ENCODE data around the gene EYA2. TPM values are rescaled to one million over a fixed set of nuclear protein-coding genes. Genes with fewer than 3 reads are reported as not detected.

The EYA2 gene
- total and polyA plus RNA-seq, 2 donors (not counting 1 experiment from before 2014, with no cell fraction given): 1.1 to 2.8 TPM

DNA sequence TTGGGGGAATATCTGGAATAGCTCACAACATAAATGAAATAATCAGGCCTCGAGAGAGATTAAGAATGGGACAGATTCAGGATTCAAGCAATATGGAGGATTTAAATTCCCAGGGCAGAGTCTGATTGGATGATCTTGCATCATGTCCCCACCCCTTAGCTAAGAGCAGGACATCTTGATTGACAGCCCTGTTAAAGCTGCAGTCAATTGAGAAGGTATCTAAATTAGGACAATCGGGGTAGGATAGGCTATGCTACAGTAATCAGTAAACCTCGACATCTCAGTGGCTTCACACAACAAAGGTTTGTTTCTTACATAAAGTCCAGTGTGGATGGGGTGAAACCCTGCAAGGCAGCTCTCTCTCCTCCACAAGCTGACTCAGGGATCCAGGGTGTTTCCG lies 109.5 kb downstream of the EYA2 start:
- H3K4me2 ChIP-seq (replicated peaks; ENCODE audit: low read depth, low read length, poor library complexity, severe bottlenecking): no peak overlapping the region
- no peak overlapping the region for H3K27ac Mint-ChIP-seq
- TF ChIP-seq, protein P1, sequence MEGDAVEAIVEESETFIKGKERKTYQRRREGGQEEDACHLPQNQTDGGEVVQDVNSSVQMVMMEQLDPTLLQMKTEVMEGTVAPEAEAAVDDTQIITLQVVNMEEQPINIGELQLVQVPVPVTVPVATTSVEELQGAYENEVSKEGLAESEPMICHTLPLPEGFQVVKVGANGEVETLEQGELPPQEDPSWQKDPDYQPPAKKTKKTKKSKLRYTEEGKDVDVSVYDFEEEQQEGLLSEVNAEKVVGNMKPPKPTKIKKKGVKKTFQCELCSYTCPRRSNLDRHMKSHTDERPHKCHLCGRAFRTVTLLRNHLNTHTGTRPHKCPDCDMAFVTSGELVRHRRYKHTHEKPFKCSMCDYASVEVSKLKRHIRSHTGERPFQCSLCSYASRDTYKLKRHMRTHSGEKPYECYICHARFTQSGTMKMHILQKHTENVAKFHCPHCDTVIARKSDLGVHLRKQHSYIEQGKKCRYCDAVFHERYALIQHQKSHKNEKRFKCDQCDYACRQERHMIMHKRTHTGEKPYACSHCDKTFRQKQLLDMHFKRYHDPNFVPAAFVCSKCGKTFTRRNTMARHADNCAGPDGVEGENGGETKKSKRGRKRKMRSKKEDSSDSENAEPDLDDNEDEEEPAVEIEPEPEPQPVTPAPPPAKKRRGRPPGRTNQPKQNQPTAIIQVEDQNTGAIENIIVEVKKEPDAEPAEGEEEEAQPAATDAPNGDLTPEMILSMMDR (IDR thresholded peaks at IDR 0.05): no peak
- no peak for TF ChIP-seq EZH2 (IDR thresholded peaks at IDR 0.05; ENCODE audit: borderline replicate concordance, insufficient read depth, low read depth, low read length, poor library complexity, severe bottlenecking)
- H3K27me3 ChIP-seq (replicated peaks in 1 of 4; ENCODE audit: control extremely low read depth in 1 of 4, control insufficient read depth in 3 of 4, insufficient read depth in 4 of 4, low read length in 3 of 4): peaks cover 0 to 3% (median 1%) of the 10 kb centered on the region in 4 experiments
- no peak for ATAC-seq (ENCODE audit: low read depth)
- no peaks in the 10 kb centered on the region for H3K4me1 ChIP-seq (ENCODE audit: control insufficient read depth in 2 of 2, insufficient read depth in 2 of 2, low read length in 2 of 2)
- no peak for DNase-seq
- no peak overlapping the region for H3K27ac ChIP-seq (ENCODE audit: low read length in 2 of 2)
- ChIA-PET CTCF (no interaction called here), POLR2A (no interaction called here)
- H3K4me3 ChIP-seq (ENCODE audit: control extremely low read depth in 1 of 5, extremely low read depth in 1 of 5, insufficient read depth in 1 of 5, low read depth in 2 of 5, low read length in 4 of 5): no peak overlapping the region
- intact Hi-C loops (cut with micrococcal nuclease): no loop called here
- H2AFZ ChIP-seq (ENCODE audit: insufficient read depth, low read depth, low read length, poor library complexity, severe bottlenecking): no peak overlapping the region
- no peak overlapping the region for H3K4me3 Mint-ChIP-seq
- H3K27me3 Mint-ChIP-seq: peaks cover 36% of the 10 kb centered on the region
- no peaks in the 10 kb centered on the region for H4K20me1 ChIP-seq (ENCODE audit: control insufficient read depth, insufficient read depth, low read length, poor library complexity, severe bottlenecking)
- peaks cover 0 to 11% (median 0%) of the 10 kb centered on the region in 3 donors for H3K9me3 ChIP-seq (ENCODE audit: control extremely low read depth in 1 of 3, control insufficient read depth in 2 of 3, insufficient read depth in 1 of 3, low read length in 2 of 3)
- no peaks in the 10 kb centered on the region for H3K79me2 ChIP-seq (ENCODE audit: control insufficient read depth, insufficient read depth, low read length)
- H3K36me3 ChIP-seq (replicated peaks in 1 of 2; ENCODE audit: control extremely low read depth in 1 of 2, control insufficient read depth in 1 of 2, extremely low read depth in 1 of 2, insufficient read depth in 2 of 2, low read length in 1 of 2): no peaks in the 10 kb centered on the region
- 83% methylated on average over 1 of the region's 4 CpGs for WGBS (ENCODE audit: insufficient coverage)
- peaks cover 7% of the 10 kb centered on the region for H3K9me3 Mint-ChIP-seq (ENCODE audit: insufficient read depth)
- H3K9ac ChIP-seq (ENCODE audit: low read length): no peak overlapping the region
- no peaks in the 10 kb centered on the region for H3K4me1 Mint-ChIP-seq

DNA sequence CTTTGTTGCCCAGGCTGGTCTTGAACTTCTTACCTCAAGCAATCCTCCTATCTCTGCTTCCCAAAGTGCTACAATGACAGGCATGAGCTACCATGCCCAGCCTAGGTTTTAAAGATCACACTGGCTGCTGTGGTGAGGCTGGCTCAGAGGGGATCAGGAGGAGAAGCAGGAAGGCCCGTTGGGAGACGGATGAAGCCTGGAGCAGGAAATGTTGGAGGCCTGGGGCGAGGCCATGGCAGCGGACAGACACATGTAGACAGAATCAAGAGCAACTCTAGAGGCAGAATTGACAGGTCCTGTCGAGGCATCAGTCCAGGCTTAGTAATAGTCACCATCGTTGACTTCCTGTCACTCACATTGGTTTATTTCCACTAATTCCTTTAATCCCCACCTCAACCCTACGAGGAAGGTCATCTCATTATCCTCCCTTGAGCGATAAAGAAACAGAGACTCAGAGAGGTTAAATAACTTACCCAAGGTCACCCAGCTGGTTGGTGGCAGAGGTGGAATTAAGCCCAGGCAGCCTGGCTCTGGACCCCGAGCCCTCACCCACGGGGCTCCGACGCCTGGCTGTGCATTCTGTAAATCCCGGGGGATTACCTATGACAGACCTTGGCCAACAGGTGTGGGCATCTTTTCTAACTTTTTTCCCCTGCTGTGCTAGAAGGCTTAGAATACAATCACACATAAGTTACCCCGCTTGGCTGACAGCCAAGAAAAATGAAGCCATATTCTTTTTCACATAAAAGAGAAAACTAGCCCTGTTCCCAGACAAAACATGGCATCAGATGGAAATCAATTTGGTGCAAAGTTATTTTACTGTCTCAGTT lies 113.4 kb downstream of the EYA2 start:
- Histone ChIP-seq H3K9ac (ENCODE audit: low read length) (no peak overlapping the region), H3K79me2 (ENCODE audit: control insufficient read depth, insufficient read depth, low read length) (no peaks in the 10 kb centered on the region), H3K27me3 (replicated peaks in 1 of 4; ENCODE audit: control extremely low read depth in 1 of 4, control insufficient read depth in 3 of 4, insufficient read depth in 4 of 4, low read length in 3 of 4) (peaks cover 0 to 3% (median 1%) of the 10 kb centered on the region in 4 experiments), H3K36me3 (replicated peaks in 1 of 2; ENCODE audit: control extremely low read depth in 1 of 2, control insufficient read depth in 1 of 2, extremely low read depth in 1 of 2, insufficient read depth in 2 of 2, low read length in 1 of 2) (no peaks in the 10 kb centered on the region), H2AFZ (ENCODE audit: insufficient read depth, low read depth, low read length, poor library complexity, severe bottlenecking) (no peak overlapping the region), H3K4me2 (replicated peaks; ENCODE audit: low read depth, low read length, poor library complexity, severe bottlenecking) (no peak overlapping the region), H3K27ac (ENCODE audit: low read length in 2 of 2) (no peak overlapping the region), H3K4me1 (ENCODE audit: control insufficient read depth in 2 of 2, insufficient read depth in 2 of 2, low read length in 2 of 2) (no peaks in the 10 kb centered on the region), H4K20me1 (ENCODE audit: control insufficient read depth, insufficient read depth, low read length, poor library complexity, severe bottlenecking) (no peaks in the 10 kb centered on the region), H3K4me3 (ENCODE audit: control extremely low read depth in 1 of 5, extremely low read depth in 1 of 5, insufficient read depth in 1 of 5, low read depth in 2 of 5, low read length in 4 of 5) (no peak overlapping the region), H3K9me3 (ENCODE audit: control extremely low read depth in 1 of 3, control insufficient read depth in 2 of 3, insufficient read depth in 1 of 3, low read length in 2 of 3) (peaks cover 0 to 11% (median 0%) of the 10 kb centered on the region in 3 donors)
- no peak overlapping the region for H3K4me3 Mint-ChIP-seq
- intact Hi-C loops (cut with micrococcal nuclease): no loop called here
- DNase-seq (no peak), ATAC-seq (ENCODE audit: low read depth) (no peak)
- TF ChIP-seq, protein P1 (IDR thresholded peaks at IDR 0.05): no peak
- TF ChIP-seq EZH2 (IDR thresholded peaks at IDR 0.05; ENCODE audit: borderline replicate concordance, insufficient read depth, low read depth, low read length, poor library complexity, severe bottlenecking): no peak
- WGBS (ENCODE audit: insufficient coverage): 78% methylated on average over 9 of the region's 14 CpGs
- H3K9me3 Mint-ChIP-seq (ENCODE audit: insufficient read depth): peaks cover 7% of the 10 kb centered on the region
- H3K27me3 Mint-ChIP-seq: peaks cover 42% of the 10 kb centered on the region
- H3K27ac Mint-ChIP-seq: no peak overlapping the region
- H3K4me1 Mint-ChIP-seq: no peaks in the 10 kb centered on the region
- CTCF ChIA-PET: no interaction called here
- POLR2A ChIA-PET: no interaction called here

Measured in B cell (primary cell).